Lower leg skin (tissue), 3 donors: ENCODE results near the gene SDHC.

ENCODE experiments used
- CTCF ChIP-seq, 3 donors: fragments of 450-650 bp; IDR thresholded peaks; one replicate each; pipeline ENCODE4 v1.5.1; 2016; ENCODE audit warnings: antibody characterized with exemption in 3 of 3, mild to moderate bottlenecking in 3 of 3, moderate library complexity in 2 of 3
- POLR2A ChIP-seq, 2 donors: fragments of 450-650 bp; IDR thresholded peaks; one replicate each; pipeline ENCODE4 v1.6.1; 2016 to 2017; ENCODE audit warnings: antibody characterized with exemption in 2 of 2, mild to moderate bottlenecking in 1 of 2, moderate library complexity in 1 of 2

- TF ChIP-seq CTCF (IDR thresholded peaks at IDR 0.05) (no peak), POLR2A (IDR thresholded peaks at IDR 0.05) (no peak)
These were observed 79.0 kb downstream of the SDHC start for GRCh38 chr1:161393151-161393550.
